Left lung (tissue), 10 donors: Measurements from ENCODE around the gene PPP4R3A. TPM values are rescaled to one million over a fixed set of nuclear protein-coding genes. Genes with fewer than 3 reads are reported as not detected.

Experiments used
- ATAC-seq: fragments of 200-7000 bp; cut with Tn5 transposase; one replicate; pipeline ENCODE4 v1.9.1; 2020; ENCODE audit warnings: moderate library complexity
- DNase-seq, 4 donors: peaks; one replicate each; pipeline ENCODE4 v3.0.0-alpha.2; 2013 to 2020
- H3K27ac ChIP-seq, 2 donors: fragments of 200-600 bp; sonication (generic) in 1 of 2; one replicate each; pipeline versions ENCODE4 v1.5.0 to v1.8.0; 2020 to 2021
- H3K27me3 ChIP-seq, 2 donors: fragments of 200-600 bp; sonication (generic) in 1 of 2; one replicate each; pipeline versions ENCODE4 v1.5.0 to v1.8.0; 2020 to 2021
- H3K36me3 ChIP-seq, 2 donors: fragments of 200-600 bp; sonication (generic) in 1 of 2; one replicate each; pipeline versions ENCODE4 v1.5.0 to v1.8.0; 2020 to 2021
- H3K4me1 ChIP-seq, 2 donors: fragments of 200-600 bp; one replicate each; pipeline ENCODE4 v1.8.0; 2021
- H3K4me3 ChIP-seq, 2 donors: fragments of 200-600 bp; sonication (generic) in 1 of 2; one replicate each; pipeline versions ENCODE4 v1.5.0 to v1.8.0; 2020 to 2021; ENCODE audit warnings: mild to moderate bottlenecking in 1 of 2
- H3K9me3 ChIP-seq, 2 donors: fragments of 200-600 bp; sonication (generic) in 1 of 2; one replicate each; pipeline versions ENCODE4 v1.5.0 to v1.8.0; 2020 to 2021
- intact Hi-C, 2 donors: fragments of 100-400 bp; cut with DNase I; formaldehyde crosslinking; loops; one replicate each; pipeline versions ENCODE4 v1.11.2 to v1.14.2; 2022
- polyA plus RNA-seq, 6 donors: library from polyadenylated mRNA; unstranded; fragments of 120-200 nt; gene quantifications; one replicate each; pipeline ENCODE4 v1.2.1, GENCODE V29; 2013; ENCODE audit not compliant: insufficient read length in 6 of 6
- total RNA-seq, 2 donors: library from RNA; stranded (reverse); fragmentation: NEBNext Ultra II Directional; extraction: Animal tissue kit (Norgen Biotek cat#: 25700); gene quantifications; one replicate each; pipeline ENCODE4 v1.2.1, GENCODE V29; 2021
- TF ChIP-seq, protein P1 (sequence below), 2 donors: fragments of 200-600 bp; sonication (generic) in 1 of 2; IDR thresholded peaks; one replicate each; pipeline versions ENCODE4 v1.5.0 to v1.8.0; 2021; ENCODE audit warnings: antibody characterized with exemption in 2 of 2
- donor health status: DM: no; HTN: yes; CAD: no.
- donor health status: DM: no; HTN: no; CAD: no.

The PPP4R3A gene
- total and polyA plus RNA-seq, 8 donors = 68.8 to 125 (median 110) TPM

DNA sequence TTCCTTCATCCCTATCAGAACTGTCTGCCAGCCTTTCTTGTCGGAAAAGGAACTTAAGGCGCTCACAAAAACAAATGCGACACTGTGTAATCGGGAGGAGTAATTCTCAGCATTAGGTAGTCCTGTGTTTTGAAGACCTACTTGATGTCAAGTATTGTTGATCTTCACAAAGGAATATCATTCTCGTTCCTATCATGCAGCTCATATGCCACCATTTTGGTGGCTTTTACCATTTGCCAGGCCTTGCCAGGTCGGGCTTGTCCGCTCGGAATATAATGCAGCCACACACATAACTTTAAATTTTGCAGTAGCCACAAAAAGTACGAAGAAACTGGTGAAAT is 903 bp upstream of the PPP4R3A start:
- H3K27ac ChIP-seq = peak overlapping the region; percentile 98 to 99
- DNase-seq (no peak), ATAC-seq (no peak)
- H3K36me3 ChIP-seq = peaks cover 0 to 7% of the 10 kb centered on the region in 2 donors
- H3K27me3 ChIP-seq = no peaks in the 10 kb centered on the region
- H3K9me3 ChIP-seq = no peaks in the 10 kb centered on the region
- intact Hi-C loops = no loop called here
- peak overlapping the region; percentile 74 to 94 for H3K4me3 ChIP-seq
- TF ChIP-seq, protein P1, sequence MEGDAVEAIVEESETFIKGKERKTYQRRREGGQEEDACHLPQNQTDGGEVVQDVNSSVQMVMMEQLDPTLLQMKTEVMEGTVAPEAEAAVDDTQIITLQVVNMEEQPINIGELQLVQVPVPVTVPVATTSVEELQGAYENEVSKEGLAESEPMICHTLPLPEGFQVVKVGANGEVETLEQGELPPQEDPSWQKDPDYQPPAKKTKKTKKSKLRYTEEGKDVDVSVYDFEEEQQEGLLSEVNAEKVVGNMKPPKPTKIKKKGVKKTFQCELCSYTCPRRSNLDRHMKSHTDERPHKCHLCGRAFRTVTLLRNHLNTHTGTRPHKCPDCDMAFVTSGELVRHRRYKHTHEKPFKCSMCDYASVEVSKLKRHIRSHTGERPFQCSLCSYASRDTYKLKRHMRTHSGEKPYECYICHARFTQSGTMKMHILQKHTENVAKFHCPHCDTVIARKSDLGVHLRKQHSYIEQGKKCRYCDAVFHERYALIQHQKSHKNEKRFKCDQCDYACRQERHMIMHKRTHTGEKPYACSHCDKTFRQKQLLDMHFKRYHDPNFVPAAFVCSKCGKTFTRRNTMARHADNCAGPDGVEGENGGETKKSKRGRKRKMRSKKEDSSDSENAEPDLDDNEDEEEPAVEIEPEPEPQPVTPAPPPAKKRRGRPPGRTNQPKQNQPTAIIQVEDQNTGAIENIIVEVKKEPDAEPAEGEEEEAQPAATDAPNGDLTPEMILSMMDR (IDR thresholded peaks at IDR 0.05) = no peak
- H3K4me1 ChIP-seq = peaks cover 0 to 27% of the 10 kb centered on the region in 2 donors

DNA sequence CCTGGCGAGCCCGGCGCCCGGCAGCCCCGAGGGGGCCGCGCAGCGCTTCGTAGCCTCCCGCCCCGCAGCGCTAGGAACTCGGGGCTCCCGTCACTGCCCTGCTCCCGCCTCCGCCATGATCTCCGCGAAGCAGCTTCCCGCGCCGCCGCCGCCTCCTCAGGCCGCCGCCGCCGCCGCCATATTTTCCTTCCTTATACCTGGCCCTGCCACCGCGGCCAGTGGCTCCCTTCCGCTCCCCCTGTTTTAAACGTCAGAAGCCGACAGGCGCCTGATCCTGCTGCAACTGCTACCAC is 286 bp downstream of the PPP4R3A start:
- Histone ChIP-seq H3K36me3 (peaks cover 0 to 9% of the 10 kb centered on the region in 2 donors), H3K27me3 (no peaks in the 10 kb centered on the region), H3K27ac (peak overlapping the region; percentile 98 to 99), H3K4me3 (peak overlapping the region; percentile 74 to 94), H3K4me1 (peaks cover 0 to 37% of the 10 kb centered on the region in 2 donors), H3K9me3 (no peaks in the 10 kb centered on the region)
- peak; percentile 33 for ATAC-seq
- intact Hi-C loops = no loop called here
- peak in 1 of 4 donors; percentile 92 for DNase-seq
- TF ChIP-seq, protein P1 (IDR thresholded peaks at IDR 0.05) = no peak

DNA sequence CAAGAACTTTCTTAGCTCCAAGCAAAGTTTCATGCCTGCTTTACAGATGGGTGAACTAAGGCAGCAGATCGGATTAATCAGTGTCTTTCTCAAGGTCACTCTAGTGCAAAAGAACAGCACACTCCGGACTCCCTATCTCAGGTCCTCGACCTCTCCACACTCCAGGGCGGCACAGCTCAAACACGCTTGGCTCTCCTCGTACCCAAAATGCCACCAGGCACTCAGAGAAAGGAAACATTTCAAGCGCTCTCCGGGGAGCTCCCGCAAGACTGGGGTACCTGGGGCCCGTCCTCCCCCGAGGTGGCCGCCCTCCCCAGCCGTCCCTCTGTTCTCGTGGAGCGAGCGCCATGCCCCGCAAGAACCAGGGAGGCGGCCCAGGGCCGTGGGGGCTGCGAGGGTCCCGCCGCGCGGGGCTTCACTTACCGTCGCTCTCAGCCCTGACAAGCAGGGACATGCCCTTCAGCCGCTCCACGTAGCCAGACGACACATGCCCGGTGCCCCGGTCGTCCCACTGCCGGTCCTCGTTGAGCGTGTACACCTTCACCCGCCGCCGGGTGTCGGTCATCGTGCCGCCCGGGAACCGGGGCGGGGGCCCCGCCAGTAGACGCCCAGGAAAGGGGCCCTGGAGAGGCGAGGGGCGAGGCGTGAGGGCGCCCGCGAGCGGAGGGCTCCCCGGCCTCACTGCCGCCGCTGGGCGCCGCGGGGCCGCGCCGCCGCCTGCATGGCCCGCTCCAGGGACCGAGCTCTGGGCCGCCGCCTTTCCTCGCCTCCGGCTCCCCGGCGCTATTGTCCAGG is 830 bp downstream of the PPP4R3A start:
- Histone ChIP-seq H3K4me1 (peaks cover 0 to 43% of the 10 kb centered on the region in 2 donors), H3K9me3 (no peaks in the 10 kb centered on the region), H3K27me3 (no peaks in the 10 kb centered on the region), H3K27ac (peak overlapping the region; percentile 98 to 99), H3K36me3 (peaks cover 0 to 14% of the 10 kb centered on the region in 2 donors), H3K4me3 (peak overlapping the region; percentile 74 to 94)
- TF ChIP-seq, protein P1 (IDR thresholded peaks at IDR 0.05) = no peak
- intact Hi-C loops = no loop called here
- DNase-seq (peak; percentile 12 to 87 (median 34)), ATAC-seq (peak; percentile 20)

DNA sequence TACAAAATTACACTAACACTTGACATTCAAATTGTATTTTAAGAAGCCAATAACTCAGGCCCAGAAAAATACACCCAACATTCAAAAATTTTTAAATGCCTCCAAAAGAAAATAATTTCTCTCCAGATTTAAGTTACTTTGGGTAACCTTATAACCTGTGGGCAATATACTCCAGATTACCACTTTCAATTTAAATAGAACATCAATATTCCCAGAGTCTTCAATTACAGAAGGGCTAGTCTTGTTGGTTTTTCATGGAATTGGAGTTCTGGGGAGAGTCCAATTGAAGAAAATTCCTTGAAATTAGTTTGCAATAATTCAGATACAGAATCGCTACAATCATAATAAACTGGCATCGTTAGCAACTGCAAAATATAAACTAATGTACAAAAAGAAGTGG is 2.0 kb downstream of the PPP4R3A start:
- DNase-seq (no peak), ATAC-seq (no peak)
- Histone ChIP-seq H3K36me3 (peaks cover 0 to 26% of the 10 kb centered on the region in 2 donors), H3K4me3 (peak overlapping the region; percentile 74 to 94), H3K27me3 (no peaks in the 10 kb centered on the region), H3K9me3 (no peaks in the 10 kb centered on the region), H3K4me1 (peaks cover 0 to 55% of the 10 kb centered on the region in 2 donors), H3K27ac (peak overlapping the region; percentile 98 to 99)
- TF ChIP-seq, protein P1 (IDR thresholded peaks at IDR 0.05) = no peak
- intact Hi-C loops = no loop called here

DNA sequence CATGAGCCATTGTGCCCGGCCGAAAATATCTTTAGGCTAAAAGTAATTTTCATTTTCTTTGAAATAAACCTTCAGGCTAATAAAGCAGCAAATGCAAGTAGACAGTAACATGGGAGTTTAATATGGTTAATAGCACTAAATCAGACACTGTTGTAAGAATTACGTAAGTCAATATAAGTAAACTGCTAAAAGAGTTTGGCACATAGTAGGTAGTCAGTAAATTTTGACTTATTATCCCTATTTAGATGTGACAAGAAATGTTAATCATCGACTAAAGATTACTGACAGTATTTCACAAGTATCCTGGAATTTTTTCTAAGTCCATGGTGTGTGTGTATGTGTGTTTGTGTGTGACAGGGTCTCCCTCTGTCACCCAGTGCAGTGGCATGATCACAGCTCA is 3.9 kb downstream of the PPP4R3A start:
- TF ChIP-seq, protein P1 (IDR thresholded peaks at IDR 0.05) = no peak
- no peak overlapping the region for H3K4me3 ChIP-seq
- intact Hi-C loops = no loop called here
- no peak for DNase-seq
- no peaks in the 10 kb centered on the region for H3K9me3 ChIP-seq
- no peak for ATAC-seq
- no peaks in the 10 kb centered on the region for H3K27me3 ChIP-seq
- H3K4me1 ChIP-seq = peaks cover 0 to 70% of the 10 kb centered on the region in 2 donors
- H3K36me3 ChIP-seq = peaks cover 0 to 31% of the 10 kb centered on the region in 2 donors
- H3K27ac ChIP-seq = no peak overlapping the region
